GM19043 (cell line): Measurements from ENCODE around the gene POLR2E.
A peak's percentile ranks its signal among the peaks of the same experiment; 100 is the strongest.

Experiments used
- ATAC-seq: cut with Tn5 transposase; IDR thresholded peaks from one replicate; pipeline ENCODE4 v1.9.1; 2021; ENCODE audit warnings: low read depth; ENCODE audit not compliant: unreplicated experiment

POLR2E gene

GRCh38 chr19:1112268-1113029, 17.3 kb upstream of the POLR2E start:
- no peak for ATAC-seq

DNA sequence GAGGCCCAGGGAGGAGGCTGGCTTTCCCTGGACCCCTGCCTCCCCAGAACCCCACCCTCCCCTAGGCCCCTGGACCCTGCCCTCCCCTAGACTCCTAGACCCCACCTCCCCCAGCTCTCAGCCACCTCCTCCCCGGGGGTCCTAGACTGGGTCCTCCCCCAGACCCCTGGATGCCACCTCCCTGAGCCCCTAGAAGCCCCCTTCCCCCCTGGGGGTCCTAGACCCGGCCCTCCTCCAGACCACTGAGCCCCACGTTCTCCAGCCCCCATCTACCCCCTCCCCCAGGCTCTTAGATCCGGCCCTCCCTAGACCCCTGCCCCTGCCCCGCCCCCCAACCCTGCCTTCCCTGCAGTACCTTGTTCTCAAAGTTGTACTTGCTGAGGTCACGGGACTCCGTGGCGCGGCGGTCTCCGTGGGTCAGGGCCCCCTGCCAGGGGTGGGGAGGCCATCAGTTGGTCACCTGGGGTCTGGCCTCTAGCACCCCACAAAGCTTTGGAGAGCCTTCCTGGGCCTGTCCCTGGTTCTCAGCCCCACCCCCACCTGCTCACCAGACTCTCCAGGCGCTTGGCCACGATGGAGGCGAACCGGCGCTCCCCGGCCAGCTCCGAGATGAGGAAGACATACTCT, 16.6 kb upstream of the POLR2E start:
- no peak for ATAC-seq

GRCh38 chr19:1110809-1111640, 15.8 kb upstream of the POLR2E start:
- ATAC-seq: no peak

DNA sequence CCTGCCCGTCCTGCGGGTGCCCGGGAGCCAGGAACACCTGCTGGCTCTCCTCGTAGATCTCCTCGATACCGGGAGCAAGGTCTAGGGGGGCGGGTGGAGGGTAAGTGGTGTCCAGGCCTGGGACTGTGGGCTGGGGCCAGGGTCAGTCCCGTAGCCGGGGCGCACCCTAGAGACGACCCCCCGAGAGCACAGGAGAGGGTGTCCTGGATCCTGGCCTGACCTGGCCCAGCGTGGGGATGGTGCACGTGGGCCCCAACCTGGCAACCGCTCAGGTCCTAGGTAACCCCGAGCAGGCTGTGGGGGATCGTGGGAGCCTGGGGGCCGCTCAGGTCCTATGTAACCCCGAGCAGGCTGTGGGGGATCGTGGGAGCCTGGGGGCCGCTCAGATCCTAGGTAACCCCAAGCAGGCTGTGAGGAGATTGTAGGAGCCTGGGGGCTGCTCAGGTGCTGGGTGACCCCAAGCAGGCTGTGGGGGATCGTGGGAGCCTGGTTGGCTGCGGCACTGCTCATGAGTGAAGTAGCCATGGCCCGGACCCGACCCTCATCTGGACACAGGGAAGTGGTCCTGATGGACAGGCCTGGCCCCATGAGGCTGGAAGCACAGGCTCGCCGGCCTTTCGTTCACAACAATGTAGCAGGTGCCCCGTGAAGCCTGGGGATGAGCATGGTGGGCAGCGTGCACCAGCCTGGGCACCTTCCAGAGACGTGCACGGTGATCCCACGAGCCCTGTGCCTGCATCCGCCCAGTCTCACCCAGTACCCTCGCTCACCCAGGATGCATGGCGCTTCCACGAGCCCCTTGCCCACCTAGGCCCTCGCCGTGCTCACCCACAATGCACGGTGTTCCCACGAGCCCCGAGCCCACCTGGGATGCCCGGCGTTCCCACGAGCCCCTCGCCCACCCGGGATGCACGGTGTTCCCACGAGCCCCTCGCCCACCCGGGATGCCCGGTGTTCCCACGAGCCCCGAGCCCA, 14.8 kb upstream of the POLR2E start:
- ATAC-seq: no peak

DNA sequence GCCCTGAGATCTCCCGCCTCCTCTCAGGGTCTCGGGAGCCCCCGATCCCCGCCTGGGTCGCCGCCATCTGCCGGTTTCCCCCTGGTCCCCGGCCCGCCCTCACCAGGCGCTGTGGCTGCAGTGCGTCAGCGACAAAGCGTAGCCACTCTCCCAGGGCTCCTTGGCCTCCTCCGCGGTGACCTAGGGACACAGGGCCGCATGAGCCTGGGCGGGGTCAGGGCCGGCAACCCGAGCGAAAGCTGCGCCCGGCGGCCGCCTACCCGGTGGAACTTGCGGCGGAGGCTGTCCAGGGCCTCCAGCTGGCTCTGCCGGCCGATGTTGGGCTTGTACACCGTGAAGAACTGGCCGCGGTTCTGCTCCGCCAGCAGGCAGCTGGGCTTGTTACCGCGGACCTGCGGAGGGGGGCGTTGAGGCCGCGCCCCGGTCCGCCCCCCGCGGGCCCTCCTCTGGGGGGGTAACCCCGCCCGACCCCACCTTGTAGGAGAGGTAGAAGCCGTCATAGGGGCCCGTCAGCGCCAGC, 13.9 kb upstream of the POLR2E start:
- no peak for ATAC-seq

DNA sequence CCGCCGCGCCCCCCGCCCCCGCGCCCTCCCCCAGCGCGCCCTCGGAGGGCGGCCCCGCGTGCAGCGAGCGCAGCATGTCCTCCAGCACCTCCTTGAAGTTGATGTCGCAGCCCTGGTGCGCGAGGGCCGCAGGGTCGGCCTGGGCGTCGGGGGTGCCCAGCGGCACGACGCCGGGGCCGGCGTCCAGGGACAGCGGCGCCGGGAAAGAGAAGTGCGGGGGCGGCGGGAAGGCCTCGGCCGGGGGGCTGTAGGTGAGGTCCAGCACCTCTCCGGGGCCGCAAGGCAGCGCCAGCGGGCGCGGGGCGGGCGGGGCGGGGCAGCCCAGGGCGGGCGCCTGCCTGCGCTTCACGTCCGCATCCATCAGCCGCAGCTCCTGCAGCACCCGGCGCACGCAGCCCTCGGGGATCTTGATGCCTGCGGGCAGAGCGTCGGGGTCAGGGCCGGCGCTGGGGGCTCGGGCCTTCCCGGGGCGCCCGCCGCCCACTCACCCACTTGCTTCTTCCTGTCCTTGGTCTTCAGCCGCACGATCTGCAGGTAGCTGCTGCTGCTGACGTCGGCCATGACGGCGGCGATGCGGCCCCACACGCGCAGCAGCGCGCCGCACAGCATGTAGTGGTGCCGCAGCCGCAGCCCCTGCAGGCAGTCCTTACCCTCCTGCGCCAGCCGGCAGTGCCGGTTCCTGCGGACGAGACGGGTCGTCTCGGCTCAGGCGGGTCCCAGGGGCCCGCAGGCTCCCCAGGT, 13.3 kb upstream of the POLR2E start:
- ATAC-seq: no peak

DNA sequence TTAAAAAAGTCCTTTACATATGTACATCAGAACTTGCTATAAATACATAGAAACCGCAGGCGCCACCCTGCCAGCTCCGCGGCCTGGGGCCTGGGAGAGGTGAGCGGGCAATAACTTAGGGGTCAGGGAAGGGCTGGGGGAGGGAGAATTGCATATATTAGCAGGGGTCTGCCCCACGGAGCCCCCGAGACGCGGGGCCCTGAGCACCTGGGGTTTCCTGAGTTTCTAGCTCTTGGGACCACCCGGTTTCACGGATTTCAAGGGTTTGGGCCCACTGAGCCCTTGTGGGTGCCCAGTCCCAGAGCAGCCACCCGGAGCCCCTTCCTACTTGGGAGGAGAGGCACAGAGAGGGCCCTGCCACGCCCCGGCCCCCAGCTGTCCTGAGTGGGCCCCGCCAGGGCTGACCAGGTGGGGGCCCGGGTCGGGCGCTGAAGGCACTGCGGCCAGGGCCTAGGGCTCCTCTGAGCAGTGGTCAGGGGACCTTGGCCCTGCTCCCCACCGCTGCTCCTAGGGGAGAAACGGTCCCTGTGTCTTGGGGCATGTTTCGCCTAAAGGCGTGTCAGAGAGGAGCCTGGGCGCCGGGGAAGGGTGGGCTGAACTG, 12.6 kb upstream of the POLR2E start:
- no peak for ATAC-seq

DNA sequence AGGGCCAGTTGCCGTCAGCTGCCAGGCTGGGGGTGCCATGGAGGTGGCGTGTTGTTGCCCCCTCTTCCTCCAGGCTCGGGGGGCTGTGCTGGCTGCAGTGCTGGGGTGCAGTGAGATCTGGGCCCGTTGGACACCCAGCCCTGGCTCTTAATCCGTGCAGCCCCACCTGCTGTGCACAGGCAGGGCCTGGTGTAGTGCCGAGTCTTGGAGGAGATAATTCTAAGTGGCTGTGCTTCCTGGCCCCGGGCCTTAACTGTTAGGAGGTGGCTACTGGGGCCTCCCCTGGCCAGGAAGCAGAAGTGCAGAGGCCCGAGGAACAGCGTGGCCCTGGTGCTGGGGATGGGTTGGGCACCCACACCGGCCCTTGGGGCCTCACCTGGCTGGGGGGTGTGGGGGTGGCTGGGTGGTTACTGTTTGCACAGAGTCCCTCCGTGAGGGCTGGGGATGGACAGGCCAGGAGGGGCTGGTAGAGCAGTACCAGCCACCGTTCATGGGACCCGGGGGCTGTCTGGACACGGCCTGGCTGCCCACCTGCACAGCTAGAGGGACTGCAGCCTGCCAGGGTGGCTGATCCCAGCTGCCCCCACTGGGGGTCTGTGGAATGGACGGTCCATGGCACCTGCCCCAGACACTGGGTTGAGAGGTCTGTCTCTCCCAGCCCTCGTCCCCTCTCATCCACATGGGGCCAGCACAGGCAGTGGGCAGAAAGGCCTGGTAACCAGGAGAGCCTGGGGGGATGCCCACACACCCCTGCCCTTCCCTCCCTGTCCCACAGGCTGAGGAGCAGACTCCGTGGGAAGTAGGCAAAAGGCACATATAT, 11.9 kb upstream of the POLR2E start:
- ATAC-seq: no peak

GRCh38 chr19:1105873-1106840, 11.0 kb upstream of the POLR2E start:
- ATAC-seq: no peak

- no peak for ATAC-seq
These were observed 10.1 kb upstream of the POLR2E start for GRCh38 chr19:1105008-1105872.

DNA sequence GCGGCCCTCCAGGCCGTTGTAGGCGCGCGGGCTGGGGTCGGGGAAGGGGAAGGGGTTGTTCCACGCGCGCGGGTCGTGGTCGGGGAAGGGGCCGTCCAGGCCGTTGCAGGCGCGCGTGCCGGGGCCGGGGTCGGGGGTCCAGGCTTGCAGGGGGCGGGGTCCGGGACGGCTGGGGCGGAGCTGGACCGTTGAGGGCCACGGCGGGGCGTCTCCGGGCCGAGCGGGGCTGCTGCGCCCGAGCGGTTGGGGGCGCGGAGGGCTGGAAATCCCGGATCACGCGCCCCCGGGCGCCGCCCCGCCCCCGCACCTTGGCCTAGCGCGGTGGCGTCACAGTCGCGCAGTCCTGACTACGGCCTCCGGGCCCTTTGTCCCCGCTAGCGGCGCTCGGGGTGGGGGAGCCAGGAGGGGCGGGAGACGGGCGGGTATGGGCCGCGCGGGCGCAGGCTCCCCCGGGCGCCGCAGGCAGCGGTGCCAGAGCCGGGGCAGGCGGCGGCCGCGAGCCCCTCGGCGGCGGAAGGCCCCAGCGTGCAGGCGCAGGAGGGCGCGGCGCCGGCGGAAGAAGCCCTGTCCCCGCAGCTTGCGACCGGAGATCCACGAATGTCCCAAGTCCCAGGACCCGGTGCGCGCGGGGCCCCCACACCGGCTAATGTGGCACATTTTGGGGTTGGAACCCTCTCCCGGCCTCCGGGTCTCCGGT, 9.3 kb upstream of the POLR2E start:
- ATAC-seq: no peak

DNA sequence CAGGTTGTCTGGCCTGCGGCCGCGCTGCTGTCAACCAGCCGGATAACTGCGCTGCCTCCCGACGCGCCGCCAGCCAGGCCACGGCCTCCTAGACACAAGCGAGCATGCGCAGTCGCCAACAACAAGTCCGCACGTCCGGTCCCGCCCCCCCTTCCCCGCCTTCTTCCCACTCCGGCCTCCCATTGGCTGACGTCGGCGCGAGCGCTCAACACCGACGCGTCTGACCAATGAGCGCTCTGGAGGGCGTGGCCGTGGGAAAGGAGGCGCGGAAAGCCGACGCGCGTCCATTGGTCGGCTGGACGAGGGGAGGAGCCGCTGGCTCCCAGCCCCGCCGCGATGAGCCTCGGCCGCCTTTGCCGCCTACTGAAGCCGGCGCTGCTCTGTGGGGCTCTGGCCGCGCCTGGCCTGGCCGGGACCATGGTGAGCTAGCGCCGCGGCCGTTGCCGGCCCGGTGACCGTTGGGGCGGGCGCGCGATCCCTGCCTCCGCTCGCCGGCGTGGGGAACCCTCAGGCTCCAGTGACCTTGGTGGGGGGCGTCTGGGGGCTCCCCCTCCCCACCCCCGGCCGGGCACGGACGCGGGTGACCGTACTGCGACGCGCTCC, 8.6 kb upstream of the POLR2E start, which contains the start of gene GPX4:
Gene GPX4 (plus strand): TSS at position 287 of the 603 bp plus-strand sequence. CDS start 50 bp downstream, at position 337.
- ATAC-seq: peak; percentile 68

DNA sequence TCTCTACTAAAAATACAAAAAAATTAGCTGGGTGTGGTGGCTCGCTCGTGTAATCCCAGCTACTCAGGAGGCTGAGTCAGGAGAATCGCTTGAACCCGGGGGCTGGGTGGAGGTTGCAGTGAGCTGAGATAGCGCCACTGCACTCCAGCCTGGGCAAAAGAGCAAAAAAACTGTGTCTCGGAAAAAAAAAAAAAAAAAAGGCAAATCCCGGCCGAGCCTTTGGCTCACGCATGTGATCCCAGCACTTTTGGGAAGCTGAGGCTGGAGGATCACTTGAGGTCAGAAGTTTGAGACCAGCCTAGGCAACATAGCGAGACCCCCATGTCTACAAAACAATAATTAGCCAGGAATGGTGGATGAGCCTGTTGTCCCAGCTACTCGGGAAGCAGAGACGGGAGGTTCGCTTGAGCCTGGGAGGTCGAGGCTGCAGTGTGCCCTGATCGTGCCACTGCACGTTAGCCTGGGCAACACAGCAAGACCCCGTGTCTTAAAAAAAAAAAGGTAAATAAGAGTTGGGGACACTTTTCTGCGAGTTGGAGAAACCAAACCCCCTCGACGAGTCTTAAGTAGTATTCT, 8.0 kb upstream of the POLR2E start:
- no peak for ATAC-seq

DNA sequence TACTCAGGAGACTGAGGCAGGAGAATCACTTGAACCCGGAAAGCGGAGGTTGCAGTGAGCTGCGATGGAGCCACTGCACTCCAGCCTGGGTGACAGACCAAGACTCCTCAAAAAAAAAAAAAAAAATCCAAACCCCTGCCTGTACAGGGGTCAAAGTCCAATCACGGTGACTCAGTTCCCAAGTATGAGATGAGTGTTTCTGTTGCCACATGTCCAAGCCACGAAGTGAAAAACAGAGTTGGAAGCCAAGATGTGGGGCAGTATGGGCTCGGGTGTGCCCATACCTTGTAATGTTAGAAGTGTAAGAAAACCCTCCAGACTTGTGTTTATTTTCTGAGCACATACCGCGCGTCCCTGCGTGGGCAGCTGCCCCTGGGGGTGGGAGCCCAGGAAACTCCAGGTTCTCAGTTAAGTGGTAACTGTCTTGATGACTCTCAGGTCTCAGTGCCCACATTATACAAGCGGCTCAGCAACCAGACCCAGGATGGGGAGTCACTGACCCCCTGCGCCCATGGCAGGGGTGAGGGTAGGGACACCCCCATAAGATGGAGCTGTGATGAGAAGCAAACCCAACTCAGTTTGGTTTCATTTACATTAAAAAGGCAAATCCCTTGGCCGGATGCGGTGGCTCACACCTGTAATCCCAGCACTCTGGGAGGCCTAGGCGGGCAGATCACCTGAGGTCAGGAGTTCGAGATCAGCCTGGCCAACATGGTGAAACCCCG, 7.4 kb upstream of the POLR2E start:
- no peak for ATAC-seq
